K562 (cell line): ENCODE measurements around the gene CPTP. TPM values are rescaled to one million over a fixed set of nuclear protein-coding genes. Genes with fewer than 3 reads are reported as not detected.
A peak's percentile ranks its signal among the peaks of the same experiment; 100 is the strongest.

Experiments
- CEBPG ChIP-seq, 3 experiments: fragments of 200-800 bp in 1 of 3; sonication (Bioruptor generic) in 1 of 3; sonication (generic) in 1 of 3; formaldehyde crosslinking in 1 of 3; IDR thresholded peaks in 2 of 3; conservative IDR thresholded peaks in 1 of 3; 2 replicates each; pipeline versions ENCODE4 v1.6.1 to v1.8.0; 2016 to 2022; ENCODE audit warnings: missing compliant biosample characterization in 2 of 3, missing genetic modification characterization in 2 of 3, mild to moderate bottlenecking in 1 of 3, missing genetic modification reagents in 1 of 3
- CHD1 ChIP-seq: fragments of 200-600 bp; sonication (generic); IDR thresholded peaks from one replicate; pipeline ENCODE4 v1.6.1; 2012; ENCODE audit warnings: mild to moderate bottlenecking, moderate library complexity, low read length, inconsistent platforms
- ETS1 ChIP-seq: conservative IDR thresholded peaks from 2 replicates; pipeline ENCODE4 v1.6.1; 2011; ENCODE audit warnings: low read depth, mild to moderate bottlenecking, low read length; ENCODE audit not compliant: control insufficient read depth
- GABPB1 ChIP-seq: sonication (generic); formaldehyde crosslinking; IDR thresholded peaks from 2 replicates; pipeline ENCODE4 v1.8.0; 2022; ENCODE audit warnings: mild to moderate bottlenecking, missing genetic modification reagents
- MAZ ChIP-seq, 2 experiments: fragments of 450-650 bp in 1 of 2; sonication (generic) in 1 of 2; formaldehyde crosslinking; IDR thresholded peaks in 1 of 2; conservative IDR thresholded peaks in 1 of 2; 2 replicates each; pipeline versions ENCODE4 v1.4.0 to v1.5.0; 2020; ENCODE audit warnings: mild to moderate bottlenecking in 1 of 2, missing genetic modification reagents in 1 of 2
- PHF21A ChIP-seq: fragments of 450-650 bp; IDR thresholded peaks from 2 replicates; pipeline ENCODE4 v1.6.1; 2017; ENCODE audit warnings: low read depth, borderline replicate concordance
- PHF8 ChIP-seq: fragments of 200-600 bp; sonication (generic); IDR thresholded peaks from 2 replicates; pipeline ENCODE4 v1.6.1; 2012; ENCODE audit warnings: mixed run types, mild to moderate bottlenecking, inconsistent platforms, low read length, moderate library complexity, borderline replicate concordance
- RBBP5 ChIP-seq: fragments of 200-600 bp; sonication (generic); IDR thresholded peaks from 2 replicates; pipeline ENCODE4 v1.6.1; 2012; ENCODE audit warnings: borderline replicate concordance, mild to moderate bottlenecking, low read length, control low read depth, inconsistent platforms; ENCODE audit not compliant: insufficient read depth, poor library complexity, severe bottlenecking
- RBFOX2 ChIP-seq: fragments of 200-400 bp; formaldehyde crosslinking; IDR thresholded peaks from 2 replicates; pipeline ENCODE4 v1.6.1; 2017; ENCODE audit warnings: low read depth, mild to moderate bottlenecking, low read length, moderate library complexity
- SAP30 ChIP-seq: fragments of 200-600 bp; sonication (generic); IDR thresholded peaks from 2 replicates; pipeline ENCODE4 v1.6.1; 2012; ENCODE audit warnings: borderline replicate concordance, low read depth, mild to moderate bottlenecking, moderate library complexity, low read length, control low read depth, inconsistent platforms; ENCODE audit not compliant: insufficient read depth, poor library complexity, severe bottlenecking
- SIN3A ChIP-seq, 2 experiments: fragments of 150-350 bp in 1 of 2; IDR thresholded peaks; 2 replicates each; pipeline ENCODE4 v1.6.1; 2011 to 2016; ENCODE audit warnings: borderline replicate concordance in 2 of 2, low read depth in 2 of 2, low read length in 2 of 2, mild to moderate bottlenecking in 2 of 2, moderate library complexity in 2 of 2; ENCODE audit not compliant: control insufficient read depth in 1 of 2
- TAF7 ChIP-seq: fragments of 450-650 bp; IDR thresholded peaks from 2 replicates; pipeline ENCODE4 v1.6.1; 2016; ENCODE audit warnings: missing genetic modification characterization, missing compliant biosample characterization
- ZBED1 ChIP-seq: IDR thresholded peaks from 2 replicates; pipeline ENCODE4 v1.6.1; 2014
- ZNF449 ChIP-seq: fragments of 250-450 bp; sonication (Bioruptor Pico); IDR thresholded peaks from 2 replicates; pipeline ENCODE4 v1.8.0; 2022; ENCODE audit warnings: moderate library complexity, mild to moderate bottlenecking, inconsistent platforms
- ZNF512 ChIP-seq: IDR thresholded peaks from 2 replicates; pipeline ENCODE4 v1.6.1; 2016; ENCODE audit warnings: missing genetic modification characterization, missing compliant biosample characterization
- polyA plus RNA-seq, 8 experiments: library from polyadenylated mRNA; depleted of rRNA in 4 of 8; stranded (reverse) in 5 of 8; unstranded in 3 of 8; fragments of >200 nt; fragmentation: Nextera tagmentation in 2 of 8; fragmentation: Illumina TruSeq in 1 of 8; extraction: Ambion mirVana in 2 of 8; extraction: Trizol in 1 of 8; gene quantifications; 2 replicates each; pipeline versions ENCODE4 v1.2.1 to v1.2.3, GENCODE V29; 2011 to 2014; ENCODE audit warnings: inconsistent platforms in 1 of 8, missing spikeins in 1 of 8
- total RNA-seq, 7 experiments: library from RNA; depleted of rRNA in 6 of 7; stranded (reverse); fragments of >200 nt in 6 of 7; fragmentation: Illumina TruSeq in 2 of 7; extraction: Trizol in 2 of 7; gene quantifications; 2 replicates each; pipeline versions ENCODE4 v1.2.1 to v1.2.3, GENCODE V29; 2011 to 2021; ENCODE audit warnings: low replicate concordance in 1 of 7
- TF ChIP-seq, protein P1 (sequence below): fragments of 450-650 bp; IDR thresholded peaks from 2 replicates; pipeline ENCODE4 v1.6.1; 2014; ENCODE audit warnings: low read depth, mild to moderate bottlenecking, moderate library complexity, borderline replicate concordance
- TF ChIP-seq, protein P2 (sequence below): sonication (generic); formaldehyde crosslinking; IDR thresholded peaks from 2 replicates; pipeline ENCODE4 v1.8.0; 2022; ENCODE audit warnings: missing genetic modification reagents, mild to moderate bottlenecking, moderate library complexity, borderline replicate concordance

Gene CPTP
- total and polyA plus RNA-seq, 9 of the 15 experiments (the other 6 are each of a cell fraction or from before 2014, with no cell fraction given) = 0.11 to 25.8 (median 3.5) TPM

GRCh38 chr1:1347663-1348419 is 23.2 kb downstream of the CPTP start (continued):
- TF ChIP-seq, protein P1, sequence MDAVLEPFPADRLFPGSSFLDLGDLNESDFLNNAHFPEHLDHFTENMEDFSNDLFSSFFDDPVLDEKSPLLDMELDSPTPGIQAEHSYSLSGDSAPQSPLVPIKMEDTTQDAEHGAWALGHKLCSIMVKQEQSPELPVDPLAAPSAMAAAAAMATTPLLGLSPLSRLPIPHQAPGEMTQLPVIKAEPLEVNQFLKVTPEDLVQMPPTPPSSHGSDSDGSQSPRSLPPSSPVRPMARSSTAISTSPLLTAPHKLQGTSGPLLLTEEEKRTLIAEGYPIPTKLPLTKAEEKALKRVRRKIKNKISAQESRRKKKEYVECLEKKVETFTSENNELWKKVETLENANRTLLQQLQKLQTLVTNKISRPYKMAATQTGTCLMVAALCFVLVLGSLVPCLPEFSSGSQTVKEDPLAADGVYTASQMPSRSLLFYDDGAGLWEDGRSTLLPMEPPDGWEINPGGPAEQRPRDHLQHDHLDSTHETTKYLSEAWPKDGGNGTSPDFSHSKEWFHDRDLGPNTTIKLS = no peak
- TF ChIP-seq ZNF449 (CRISPR knock-in tag) (no peak), RBBP5 (peak; percentile 59), MAZ (CRISPR knock-in tag; conservative IDR thresholded peaks at IDR 0.05 in 1 of 2, IDR thresholded peaks at IDR 0.05 in 1 of 2) (peak in 1 of 2 experiments; percentile 66; a peak in 2 of 4 replicates), PHF8 (peak; percentile 42; the same call in 1 of the 2 replicates), ETS1 (0 out of 2 replicates have a peak, but pooled peaks have one; percentile 34), CEBPG (CRISPR knock-in tag; IDR thresholded peaks at IDR 0.05) (0 out of 2 replicates have a peak, but pooled peaks have one; percentile 27), CEBPG (tag; conservative IDR thresholded peaks at IDR 0.05 in 1 of 2, IDR thresholded peaks at IDR 0.05 in 1 of 2) (no peak), PHF21A (no peak), RBFOX2 (peak; percentile 46), ZNF512 (tag) (no peak), SIN3A (IDR thresholded peaks at IDR 0.05; ENCODE audit: borderline replicate concordance in 2 of 2, control insufficient read depth in 1 of 2, low read depth in 2 of 2, low read length in 2 of 2) (peak in 1 of 2 experiments; percentile 85; a peak in 2 of 4 replicates), GABPB1 (CRISPR knock-in tag) (peak; percentile 66), SAP30 (peak; percentile 67), TAF7 (tag) (no peak), ZBED1 (no peak), CHD1 (peak; percentile 77)
- TF ChIP-seq, protein P2, sequence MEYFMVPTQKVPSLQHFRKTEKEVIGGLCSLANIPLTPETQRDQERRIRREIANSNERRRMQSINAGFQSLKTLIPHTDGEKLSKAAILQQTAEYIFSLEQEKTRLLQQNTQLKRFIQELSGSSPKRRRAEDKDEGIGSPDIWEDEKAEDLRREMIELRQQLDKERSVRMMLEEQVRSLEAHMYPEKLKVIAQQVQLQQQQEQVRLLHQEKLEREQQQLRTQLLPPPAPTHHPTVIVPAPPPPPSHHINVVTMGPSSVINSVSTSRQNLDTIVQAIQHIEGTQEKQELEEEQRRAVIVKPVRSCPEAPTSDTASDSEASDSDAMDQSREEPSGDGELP (CRISPR knock-in tag) = peak; percentile 23; the same call in 1 of the 2 replicates
